ENCODE measurements around the gene ELP5. TPM values are rescaled to one million over a fixed set of nuclear protein-coding genes. Genes with fewer than 3 reads are reported as not detected.

The ELP5 gene
- total and polyA plus RNA-seq, 2 donors (not counting 3 experiments of a cell fraction or from before 2014, with no cell fraction given), result 44.4 to 54.7 TPM

DNA sequence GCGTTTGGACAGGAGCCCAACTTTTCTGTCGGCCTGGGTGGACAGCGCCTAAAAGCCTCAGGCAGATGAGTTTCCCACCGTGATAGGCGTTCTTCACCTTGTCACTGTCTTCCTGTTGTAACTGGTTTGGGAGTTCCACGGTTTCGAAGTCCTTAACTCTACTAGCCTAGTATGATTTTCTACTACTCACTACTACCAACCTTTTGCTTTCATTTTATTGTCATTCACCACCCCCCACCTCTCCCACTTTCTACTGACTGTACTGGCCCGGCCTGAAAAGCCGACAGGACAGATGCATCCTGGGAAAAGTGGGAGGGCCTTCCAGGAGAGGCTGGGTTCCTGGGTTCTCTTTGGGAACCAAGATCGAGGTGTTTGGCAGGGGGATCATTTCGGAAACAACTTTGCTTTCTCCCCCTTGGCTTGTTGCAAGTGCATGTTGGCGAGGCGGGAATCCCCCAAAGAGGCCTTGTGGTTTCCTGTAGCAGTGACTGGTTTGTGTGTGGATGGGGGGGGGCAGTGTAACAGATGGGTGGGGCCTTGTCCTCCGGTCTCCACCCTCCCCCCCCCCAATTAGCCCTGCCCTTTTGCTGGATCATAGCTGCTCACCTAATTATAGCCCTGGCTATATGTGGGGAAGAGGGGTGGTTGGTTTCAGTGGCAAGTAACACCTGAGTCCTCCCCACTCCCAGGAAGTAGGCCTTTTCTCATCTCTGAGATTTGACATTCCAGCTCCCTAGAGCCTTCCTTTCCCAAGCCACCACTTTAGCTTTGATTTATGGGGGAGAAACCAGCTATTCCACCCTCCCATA is 56.8 kb downstream of the ELP5 start:
- dilution Hi-C loops (cut with MboI; ENCODE audit: extremely low pct_ligation_motif_present, low sequenced_read_pairs), result no loop called here
- intact Hi-C loops (cut with micrococcal nuclease), result loop anchor here (1.0 kb wide), 2 partner anchors 70 to 126 kb away; partner anchors contain the start of genes PHF23 and TMEM102
- Histone ChIP-seq H4K20me1 (replicated peaks; ENCODE audit: control insufficient read depth, extremely low read depth, insufficient read depth, low read length) (peaks cover 4% of the 10 kb centered on the region), H3K4me3 (replicated peaks in 1 of 3; ENCODE audit: insufficient read depth in 1 of 3, low read depth in 1 of 3, low read length in 3 of 3) (peak overlapping the region; percentile 71 to 93 (median 87)), H3K4me1 (ENCODE audit: control insufficient read depth, extremely low read depth, insufficient read depth, low read length) (peaks cover 19% of the 10 kb centered on the region), H3K9me1 (replicated peaks; ENCODE audit: control insufficient read depth, extremely low read depth, insufficient read depth, low read length) (no peaks in the 10 kb centered on the region), H2AFZ (ENCODE audit: low read depth, low read length) (no peak overlapping the region), H3K27me3 (ENCODE audit: control insufficient read depth in 2 of 2, insufficient read depth in 2 of 2, low read length in 2 of 2) (no peaks in the 10 kb centered on the region), H3K27ac (ENCODE audit: insufficient read depth, low read depth, low read length) (peak overlapping the region; percentile 83), H3K36me3 (ENCODE audit: control insufficient read depth in 2 of 2, extremely low read depth in 1 of 2, insufficient read depth in 2 of 2, low read length in 2 of 2) (peaks cover 31 to 35% of the 10 kb centered on the region in 2 experiments), H3K9me3 (replicated peaks; ENCODE audit: control insufficient read depth, insufficient read depth, low read length) (no peaks in the 10 kb centered on the region), H3K79me2 (ENCODE audit: control insufficient read depth, insufficient read depth, low read length) (peaks cover 45% of the 10 kb centered on the region), H3K4me2 (ENCODE audit: insufficient read depth, low read length) (peak overlapping the region; percentile 80), H3K9ac (replicated peaks; ENCODE audit: extremely low read depth, insufficient read depth, low read length) (peak overlapping the region; percentile 97)
- ChIA-PET CTCF (interaction anchor here (0.9 kb wide), 1 partner anchor 21 kb away, joined by 3 read pairs; the partner anchor contains the start of gene NEURL4), POLR2A (interaction anchor here (0.7 to 0.9 kb wide), 2 partner anchors 21 to 396 kb away, joined by 3 read pairs; partner anchors contain the start of gene EFNB3)
- BruUV-seq (replicated peaks), result TSS peak; percentile 75
- no peak for TF ChIP-seq GATA2 (IDR thresholded peaks at IDR 0.05; ENCODE audit: insufficient read depth, insufficient read length, low read depth, low read length)
- TF ChIP-seq POLR2A (IDR thresholded peaks at IDR 0.05; ENCODE audit: low read depth, low read length), result peak; percentile 68
- DNase-seq (ENCODE audit: low read depth, low spot score), result peak; percentile 81
- FAIRE-seq, result peak; percentile 81

MicroRNAs encoded within 50 kb of the gene (microRNA counts, 767-probe panel; counts per million panel counts)
- microRNA hsa-miR-324-3p (723 counts per million, percentile 96 among the panel's probes with 10 or more counts), microRNA hsa-miR-324-5p (723 counts per million, percentile 96 among the panel's probes with 10 or more counts)

Small RNA genes within 50 kb of the gene (microRNA-seq; reads per million reads assigned to microRNA genes)
- gene MIR324 (ENCODE audit: borderline number of aligned reads, borderline replicate concordance), result 1,403 reads per million, percentile 85 among the genes with 10 or more reads in this experiment

Small RNA genes within 50 kb of the gene (small RNA-seq; reads per million reads assigned to genes)
- gene MIR324 (ENCODE audit: insufficient read depth, insufficient read length, low read depth, low replicate concordance), result 26.7 reads per million, percentile 84 among the genes with 10 or more reads in this experiment
- not detected for gene RF00019 (ENCODE audit: insufficient read depth, insufficient read length, low read depth, low replicate concordance)

Other genes starting within 250 kb of the ELP5 start
Only the 30 nearest of the 35 such genes appear.
- gene SLC16A13, start 216.2 kb upstream of the ELP5 start, total RNA-seq, result 18.6 and 24.7 TPM in 2 replicates
- gene SLC16A13, start 216.2 kb upstream of the ELP5 start, polyA plus RNA-seq, result 16.8 and 18.4 TPM in 2 replicates
- 0.53 and 0.95 TPM in 2 replicates for gene SLC16A11, start 208.1 kb upstream of the ELP5 start, total RNA-seq
- gene SLC16A11, start 208.1 kb upstream of the ELP5 start, polyA plus RNA-seq, result 1.1 and 1.4 TPM in 2 replicates
- not detected in 2 replicates for gene CLEC10A, start 172.0 kb upstream of the ELP5 start, total RNA-seq
- 0.14 and 0.18 TPM in 2 replicates for gene CLEC10A, start 172.0 kb upstream of the ELP5 start, polyA plus RNA-seq
- not detected in 2 replicates for gene ASGR2, start 137.4 kb upstream of the ELP5 start, total RNA-seq
- not detected in 2 replicates for gene ASGR2, start 137.4 kb upstream of the ELP5 start, polyA plus RNA-seq
- 10.2 and 14.0 TPM in 2 replicates for gene ASGR1, start 72.8 kb upstream of the ELP5 start, total RNA-seq
- gene ASGR1, start 72.8 kb upstream of the ELP5 start, polyA plus RNA-seq, result 12.5 and 13.7 TPM in 2 replicates
- gene DLG4, start 32.4 kb upstream of the ELP5 start, total RNA-seq, result 26.6 and 34.6 TPM in 2 replicates
- gene DLG4, start 32.4 kb upstream of the ELP5 start, polyA plus RNA-seq, result 14.0 and 14.9 TPM in 2 replicates
- gene ACADVL, start 32.3 kb upstream of the ELP5 start, total RNA-seq, result 300 and 308 TPM in 2 replicates
- 376 and 423 TPM in 2 replicates for gene ACADVL, start 32.3 kb upstream of the ELP5 start, polyA plus RNA-seq
- 52.1 and 55.9 TPM in 2 replicates for gene DVL2, start 17.7 kb upstream of the ELP5 start, total RNA-seq
- 15.8 and 17.2 TPM in 2 replicates for gene DVL2, start 17.7 kb upstream of the ELP5 start, polyA plus RNA-seq
- gene PHF23, start 12.8 kb upstream of the ELP5 start, total RNA-seq, result 54.7 and 56.2 TPM in 2 replicates
- gene PHF23, start 12.8 kb upstream of the ELP5 start, polyA plus RNA-seq, result 35.6 and 39.0 TPM in 2 replicates
- gene GABARAP, start 9.8 kb upstream of the ELP5 start, total RNA-seq, result 401 and 403 TPM in 2 replicates
- gene GABARAP, start 9.8 kb upstream of the ELP5 start, polyA plus RNA-seq, result 882 and 1,043 TPM in 2 replicates
- gene CTDNEP1, start 481 bp upstream of the ELP5 start, total RNA-seq, result 143 and 145 TPM in 2 replicates
- gene CTDNEP1, start 481 bp upstream of the ELP5 start, polyA plus RNA-seq, result 130 and 137 TPM in 2 replicates
- 25.4 and 27.9 TPM in 2 replicates for gene CLDN7, start 10.3 kb downstream of the ELP5 start, total RNA-seq
- gene CLDN7, start 10.3 kb downstream of the ELP5 start, polyA plus RNA-seq, result 24.9 and 25.7 TPM in 2 replicates
- gene SLC2A4, start 29.5 kb downstream of the ELP5 start, total RNA-seq, result 0.23 TPM in 1 of 2 replicates, not detected in the other
- gene SLC2A4, start 29.5 kb downstream of the ELP5 start, polyA plus RNA-seq, result 0.12 and 0.18 TPM in 2 replicates
- 0.31 TPM in 1 of 2 replicates, not detected in the other for gene YBX2, start 42.4 kb downstream of the ELP5 start, total RNA-seq
- gene YBX2, start 42.4 kb downstream of the ELP5 start, polyA plus RNA-seq, result 0.15 and 0.18 TPM in 2 replicates
- 847 and 859 TPM in 2 replicates for gene EIF5A, start 55.4 kb downstream of the ELP5 start, total RNA-seq
- 650 and 689 TPM in 2 replicates for gene EIF5A, start 55.4 kb downstream of the ELP5 start, polyA plus RNA-seq
- 51.6 and 61.3 TPM in 2 replicates for gene GPS2, start 63.1 kb downstream of the ELP5 start, total RNA-seq
- 132 and 169 TPM in 2 replicates for gene GPS2, start 63.1 kb downstream of the ELP5 start, polyA plus RNA-seq
- 34.2 and 44.9 TPM in 2 replicates for gene NEURL4, start 77.1 kb downstream of the ELP5 start, total RNA-seq
- 24.3 and 32.0 TPM in 2 replicates for gene NEURL4, start 77.1 kb downstream of the ELP5 start, polyA plus RNA-seq
- gene ACAP1, start 84.3 kb downstream of the ELP5 start, total RNA-seq, result not detected in 2 replicates
- gene ACAP1, start 84.3 kb downstream of the ELP5 start, polyA plus RNA-seq, result 0.46 TPM in 1 of 2 replicates, not detected in the other
- gene KCTD11, start 99.9 kb downstream of the ELP5 start, total RNA-seq, result 3.5 and 3.8 TPM in 2 replicates
- 6.5 and 6.7 TPM in 2 replicates for gene KCTD11, start 99.9 kb downstream of the ELP5 start, polyA plus RNA-seq
- gene TMEM95, start 102.9 kb downstream of the ELP5 start, total RNA-seq, result not detected in 2 replicates
- gene TMEM95, start 102.9 kb downstream of the ELP5 start, polyA plus RNA-seq, result not detected in 2 replicates
- 0.58 and 0.67 TPM in 2 replicates for gene TNK1, start 128.9 kb downstream of the ELP5 start, total RNA-seq
- 0.14 and 0.22 TPM in 2 replicates for gene TNK1, start 128.9 kb downstream of the ELP5 start, polyA plus RNA-seq
- 54.5 and 59.9 TPM in 2 replicates for gene PLSCR3, start 142.3 kb downstream of the ELP5 start, total RNA-seq
- gene PLSCR3, start 142.3 kb downstream of the ELP5 start, polyA plus RNA-seq, result 94.8 and 111 TPM in 2 replicates
- gene TMEM256, start 151.9 kb downstream of the ELP5 start, total RNA-seq, result 57.3 and 67.4 TPM in 2 replicates
- gene TMEM256, start 151.9 kb downstream of the ELP5 start, polyA plus RNA-seq, result 148 and 218 TPM in 2 replicates
- 25.9 and 29.2 TPM in 2 replicates for gene NLGN2, start 155.6 kb downstream of the ELP5 start, total RNA-seq
- gene NLGN2, start 155.6 kb downstream of the ELP5 start, polyA plus RNA-seq, result 15.4 and 15.5 TPM in 2 replicates
- gene SPEM1, start 168.1 kb downstream of the ELP5 start, total RNA-seq, result not detected in 2 replicates
- not detected in 2 replicates for gene SPEM1, start 168.1 kb downstream of the ELP5 start, polyA plus RNA-seq
- not detected in 2 replicates for gene SPEM2, start 173.4 kb downstream of the ELP5 start, total RNA-seq
- not detected in 2 replicates for gene SPEM2, start 173.4 kb downstream of the ELP5 start, polyA plus RNA-seq
- not detected in 2 replicates for gene SPEM3, start 176.6 kb downstream of the ELP5 start, total RNA-seq
- not detected in 2 replicates for gene SPEM3, start 176.6 kb downstream of the ELP5 start, polyA plus RNA-seq
- gene TMEM102, start 183.2 kb downstream of the ELP5 start, total RNA-seq, result 6.1 and 6.5 TPM in 2 replicates
- gene TMEM102, start 183.2 kb downstream of the ELP5 start, polyA plus RNA-seq, result 5.8 and 8.4 TPM in 2 replicates
- gene FGF11, start 187.3 kb downstream of the ELP5 start, total RNA-seq, result 1.8 TPM in 1 of 2 replicates, not detected in the other
- gene FGF11, start 187.3 kb downstream of the ELP5 start, polyA plus RNA-seq, result 0.70 and 0.92 TPM in 2 replicates
- gene CHRNB1, start 192.8 kb downstream of the ELP5 start, total RNA-seq, result 5.4 and 5.6 TPM in 2 replicates
- gene CHRNB1, start 192.8 kb downstream of the ELP5 start, polyA plus RNA-seq, result 9.3 and 9.6 TPM in 2 replicates